Measurements from ENCODE around the gene ANP32A. TPM values are rescaled to one million over a fixed set of nuclear protein-coding genes. Genes with fewer than 3 reads are reported as not detected.

Gene ANP32A
- total RNA-seq, 4 donors from 2014 or later = 38.2 to 90.8 (median 40.1) TPM

DNA sequence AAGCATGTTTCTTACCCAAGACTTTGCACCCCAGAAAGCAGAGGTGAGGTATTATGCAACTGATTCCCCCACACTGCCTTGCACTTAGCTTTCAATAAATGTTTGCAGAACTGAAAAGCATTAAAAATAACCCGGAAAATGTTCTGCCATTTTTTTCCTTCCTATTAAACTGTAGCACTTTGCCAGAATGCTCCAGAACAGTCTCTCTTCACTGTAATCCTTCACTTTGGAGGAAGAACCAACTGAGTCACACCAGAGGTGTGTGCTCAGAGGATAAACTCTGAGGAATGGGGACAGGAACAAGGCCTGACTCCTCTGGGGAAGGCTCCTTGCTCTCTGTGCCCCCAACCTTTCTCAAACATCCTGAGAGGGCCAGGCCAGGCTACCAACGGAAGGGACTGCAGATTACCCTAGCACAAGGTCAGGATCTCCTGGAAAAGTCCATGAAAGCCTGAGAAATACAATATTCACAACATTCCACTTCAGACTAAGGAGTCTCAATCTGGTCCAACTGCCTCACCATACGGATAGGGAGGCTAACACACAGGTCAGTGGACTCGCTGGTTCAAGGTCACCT, 19.0 kb downstream of the ANP32A start:
- peak in 1 of 3 donors; percentile 11 for DNase-seq
- H3K27ac ChIP-seq = no peak overlapping the region
- H3K27me3 ChIP-seq = no peaks in the 10 kb centered on the region

GRCh38 chr15:68800875-68801274, 19.8 kb downstream of the ANP32A start:
- Histone ChIP-seq H3K4me1 (peaks cover 0 to 27% (median 7%) of the 10 kb centered on the region in 4 donors), H3K4me3 (no peak overlapping the region), H3K27me3 (no peaks in the 10 kb centered on the region), H3K27ac (no peak overlapping the region), H3K36me3 (no peaks in the 10 kb centered on the region), H3K9me3 (no peaks in the 10 kb centered on the region)
- TF ChIP-seq POLR2A (IDR thresholded peaks at IDR 0.05) = no peak
- TF ChIP-seq CTCF (IDR thresholded peaks at IDR 0.05) = no peak
- no peak for DNase-seq

More for the DNA sequence above, 19.0 kb downstream of the ANP32A start:
- Histone ChIP-seq H3K36me3 (no peaks in the 10 kb centered on the region), H3K4me3 (no peak overlapping the region), H3K4me1 (peaks cover 0 to 27% (median 4%) of the 10 kb centered on the region in 4 donors), H3K9me3 (no peaks in the 10 kb centered on the region)
- TF ChIP-seq POLR2A (IDR thresholded peaks at IDR 0.05) = no peak
- TF ChIP-seq CTCF (IDR thresholded peaks at IDR 0.05) = no peak

GRCh38 chr15:68798346-68799094, 22.2 kb downstream of the ANP32A start:
- no peaks in the 10 kb centered on the region for H3K36me3 ChIP-seq
- peak in 1 of 3 donors; percentile 15 for DNase-seq
- H3K27me3 ChIP-seq = no peaks in the 10 kb centered on the region
- no peak overlapping the region for H3K27ac ChIP-seq
- no peak for TF ChIP-seq POLR2A (IDR thresholded peaks at IDR 0.05)
- H3K9me3 ChIP-seq = no peaks in the 10 kb centered on the region
- H3K4me1 ChIP-seq = peaks cover 0 to 50% (median 11%) of the 10 kb centered on the region in 4 donors
- H3K4me3 ChIP-seq = no peak overlapping the region

DNA sequence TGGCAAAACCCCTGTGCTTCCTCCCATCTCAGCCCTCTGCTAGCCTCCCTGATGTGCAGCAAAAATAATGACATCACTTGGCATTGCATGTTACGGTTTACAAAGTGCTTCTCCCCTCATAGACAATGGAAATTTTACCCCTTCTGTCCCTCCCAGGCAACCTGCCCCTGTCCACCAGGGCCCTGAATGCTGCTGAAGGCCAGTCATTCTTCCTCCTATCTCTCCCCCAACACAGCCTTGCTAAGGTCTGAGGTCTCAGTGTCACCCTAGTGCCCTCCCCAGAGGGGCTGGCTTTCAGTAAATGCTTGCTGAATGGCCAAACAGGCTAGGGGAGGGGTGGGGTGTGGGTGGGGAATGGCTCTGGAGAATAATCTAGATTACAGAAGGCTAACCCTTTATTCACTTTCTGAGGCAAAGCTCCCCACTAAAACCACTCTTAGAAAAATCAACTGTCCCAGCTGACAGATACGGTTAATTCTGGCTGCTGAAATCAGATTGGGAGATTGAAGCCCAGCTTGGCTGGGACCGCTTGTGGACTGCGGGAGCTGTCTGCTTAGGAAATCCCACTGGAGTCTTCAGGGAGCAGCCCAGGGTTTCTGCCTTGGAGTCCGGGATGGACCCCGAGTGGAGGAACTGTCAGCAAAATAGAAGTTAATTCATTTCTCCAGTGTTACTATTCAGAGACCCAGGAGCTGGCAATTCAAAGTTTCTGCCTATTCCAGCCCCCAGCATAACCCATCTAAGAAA, 22.9 kb downstream of the ANP32A start:
- peak in 1 of 3 donors; percentile 29 for DNase-seq
- Histone ChIP-seq H3K36me3 (no peaks in the 10 kb centered on the region), H3K27me3 (no peaks in the 10 kb centered on the region), H3K9me3 (no peaks in the 10 kb centered on the region), H3K4me3 (no peak overlapping the region), H3K4me1 (peaks cover 1 to 56% (median 14%) of the 10 kb centered on the region in 4 donors), H3K27ac (no peak overlapping the region)
- TF ChIP-seq CTCF (IDR thresholded peaks at IDR 0.05) (no peak), POLR2A (IDR thresholded peaks at IDR 0.05) (no peak)

GRCh38 chr15:68797191-68797590, 23.5 kb downstream of the ANP32A start:
- Histone ChIP-seq H3K4me3 (no peak overlapping the region), H3K4me1 (peaks cover 3 to 61% (median 15%) of the 10 kb centered on the region in 4 donors), H3K9me3 (no peaks in the 10 kb centered on the region), H3K27ac (no peak overlapping the region), H3K27me3 (no peaks in the 10 kb centered on the region), H3K36me3 (no peaks in the 10 kb centered on the region)
- no peak for DNase-seq
- no peak for TF ChIP-seq CTCF (IDR thresholded peaks at IDR 0.05)

DNA sequence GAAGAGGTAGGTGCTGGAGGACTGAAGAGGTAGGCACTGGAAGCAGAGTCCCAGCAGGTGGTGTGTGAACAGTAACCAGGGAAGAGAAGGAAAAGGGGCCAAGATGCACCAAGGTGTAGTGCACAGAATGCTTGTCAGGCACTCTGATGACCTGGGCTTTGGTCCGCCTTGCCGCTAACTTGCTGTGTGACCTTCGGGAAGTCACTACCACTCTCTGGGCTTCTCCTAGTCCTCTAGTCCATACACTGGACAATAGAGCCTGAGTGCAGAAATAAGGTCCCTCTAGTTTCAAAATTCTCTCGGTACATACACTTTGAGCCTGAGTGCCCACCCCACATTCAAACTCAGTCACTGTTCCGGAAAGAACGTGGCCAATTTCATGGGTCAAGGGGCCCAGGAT, 24.1 kb downstream of the ANP32A start:
- DNase-seq = peak in 1 of 3 donors; percentile 25

More for the DNA sequence above, 24.1 kb downstream of the ANP32A start:
- Histone ChIP-seq H3K27ac (no peak overlapping the region), H3K4me3 (no peak overlapping the region), H3K27me3 (no peaks in the 10 kb centered on the region), H3K4me1 (peaks cover 3 to 59% (median 15%) of the 10 kb centered on the region in 4 donors), H3K9me3 (no peaks in the 10 kb centered on the region), H3K36me3 (no peaks in the 10 kb centered on the region)
- TF ChIP-seq CTCF (IDR thresholded peaks at IDR 0.05) = no peak
- no peak for TF ChIP-seq POLR2A (IDR thresholded peaks at IDR 0.05)
